ENCODE results near the gene ESR1. TPM values are rescaled to one million over a fixed set of nuclear protein-coding genes. Genes with fewer than 3 reads are reported as not detected.

The ESR1 gene
- total and polyA plus RNA-seq, 2 donors (not counting 1 experiment from before 2014, with no cell fraction given) = 0.06 to 0.50 TPM

- no peaks in the 10 kb centered on the region for H3K79me2 ChIP-seq (ENCODE audit: control insufficient read depth, insufficient read depth, low read length)
- no peak for TF ChIP-seq EZH2 (IDR thresholded peaks at IDR 0.05; ENCODE audit: low read length, missing control alignments)
- TF ChIP-seq, protein P1, sequence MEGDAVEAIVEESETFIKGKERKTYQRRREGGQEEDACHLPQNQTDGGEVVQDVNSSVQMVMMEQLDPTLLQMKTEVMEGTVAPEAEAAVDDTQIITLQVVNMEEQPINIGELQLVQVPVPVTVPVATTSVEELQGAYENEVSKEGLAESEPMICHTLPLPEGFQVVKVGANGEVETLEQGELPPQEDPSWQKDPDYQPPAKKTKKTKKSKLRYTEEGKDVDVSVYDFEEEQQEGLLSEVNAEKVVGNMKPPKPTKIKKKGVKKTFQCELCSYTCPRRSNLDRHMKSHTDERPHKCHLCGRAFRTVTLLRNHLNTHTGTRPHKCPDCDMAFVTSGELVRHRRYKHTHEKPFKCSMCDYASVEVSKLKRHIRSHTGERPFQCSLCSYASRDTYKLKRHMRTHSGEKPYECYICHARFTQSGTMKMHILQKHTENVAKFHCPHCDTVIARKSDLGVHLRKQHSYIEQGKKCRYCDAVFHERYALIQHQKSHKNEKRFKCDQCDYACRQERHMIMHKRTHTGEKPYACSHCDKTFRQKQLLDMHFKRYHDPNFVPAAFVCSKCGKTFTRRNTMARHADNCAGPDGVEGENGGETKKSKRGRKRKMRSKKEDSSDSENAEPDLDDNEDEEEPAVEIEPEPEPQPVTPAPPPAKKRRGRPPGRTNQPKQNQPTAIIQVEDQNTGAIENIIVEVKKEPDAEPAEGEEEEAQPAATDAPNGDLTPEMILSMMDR (conservative IDR thresholded peaks at IDR 0.05 in 1 of 2, IDR thresholded peaks at IDR 0.05 in 1 of 2; ENCODE audit: low read depth in 1 of 2, low read length in 2 of 2) = no peak
- H3K4me1 ChIP-seq (ENCODE audit: control insufficient read depth, extremely low read depth, insufficient read depth, low read length) = no peaks in the 10 kb centered on the region
- no peak overlapping the region for H3K9ac ChIP-seq (ENCODE audit: insufficient read depth, low read length)
- H3K36me3 ChIP-seq (ENCODE audit: control insufficient read depth, insufficient read depth, low read length) = no peaks in the 10 kb centered on the region
- no peak overlapping the region for H2AFZ ChIP-seq (ENCODE audit: low read length)
- H3K4me3 ChIP-seq (replicated peaks in 1 of 4; ENCODE audit: control extremely low read depth in 1 of 4, insufficient read depth in 1 of 4, low read depth in 3 of 4, low read length in 4 of 4) = no peak overlapping the region
- H3K27me3 ChIP-seq (ENCODE audit: control insufficient read depth, insufficient read depth, low read length) = no peaks in the 10 kb centered on the region
- no peaks in the 10 kb centered on the region for H3K9me3 ChIP-seq (ENCODE audit: control insufficient read depth, insufficient read depth, low read depth, low read length)
- H3K4me2 ChIP-seq (ENCODE audit: extremely low read depth, insufficient read depth, low read length) = no peak overlapping the region
- H4K20me1 ChIP-seq (ENCODE audit: control insufficient read depth, extremely low read depth, insufficient read depth, low read length) = no peaks in the 10 kb centered on the region
- no peak for DNase-seq (ENCODE audit: low read depth in 2 of 2)
- no peak overlapping the region for H3K27ac ChIP-seq (ENCODE audit: insufficient read depth, low read length)
Observed at GRCh38 chr6:152050451-152051195, 243.1 kb downstream of the ESR1 start.

DNA sequence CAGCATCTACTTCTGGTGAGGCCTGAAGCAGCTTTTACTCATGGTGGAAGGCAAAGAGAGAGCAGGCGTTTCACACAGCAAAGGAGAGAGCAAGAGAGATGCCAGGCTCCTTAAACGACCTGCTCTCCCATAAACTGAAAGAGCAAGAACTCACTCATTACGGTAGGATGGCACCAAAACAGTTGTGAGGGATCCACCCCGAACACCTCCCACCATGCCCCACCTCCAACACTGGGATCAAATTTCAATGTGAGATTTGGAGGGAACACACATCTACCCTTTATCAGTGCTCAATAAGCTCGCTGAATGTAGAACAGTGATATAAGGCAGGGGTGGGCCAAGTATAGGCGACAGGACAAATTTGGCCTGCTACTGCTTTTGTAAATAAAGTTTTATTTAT, 244.6 kb downstream of the ESR1 start:
- no peak overlapping the region for H3K27ac ChIP-seq (ENCODE audit: insufficient read depth, low read length)
- H3K27me3 ChIP-seq (ENCODE audit: control insufficient read depth, insufficient read depth, low read length) = no peaks in the 10 kb centered on the region
- no peak overlapping the region for H2AFZ ChIP-seq (ENCODE audit: low read length)
- no peaks in the 10 kb centered on the region for H4K20me1 ChIP-seq (ENCODE audit: control insufficient read depth, extremely low read depth, insufficient read depth, low read length)
- H3K9me3 ChIP-seq (ENCODE audit: control insufficient read depth, insufficient read depth, low read depth, low read length) = no peaks in the 10 kb centered on the region
- no peak overlapping the region for H3K9ac ChIP-seq (ENCODE audit: insufficient read depth, low read length)
- no peak for TF ChIP-seq EZH2 (IDR thresholded peaks at IDR 0.05; ENCODE audit: low read length, missing control alignments)
- TF ChIP-seq, protein P1 (conservative IDR thresholded peaks at IDR 0.05 in 1 of 2, IDR thresholded peaks at IDR 0.05 in 1 of 2; ENCODE audit: low read depth in 1 of 2, low read length in 2 of 2) = no peak
- no peaks in the 10 kb centered on the region for H3K79me2 ChIP-seq (ENCODE audit: control insufficient read depth, insufficient read depth, low read length)
- no peak overlapping the region for H3K4me3 ChIP-seq (replicated peaks in 1 of 4; ENCODE audit: control extremely low read depth in 1 of 4, insufficient read depth in 1 of 4, low read depth in 3 of 4, low read length in 4 of 4)
- no peaks in the 10 kb centered on the region for H3K4me1 ChIP-seq (ENCODE audit: control insufficient read depth, extremely low read depth, insufficient read depth, low read length)
- no peaks in the 10 kb centered on the region for H3K36me3 ChIP-seq (ENCODE audit: control insufficient read depth, insufficient read depth, low read length)
- DNase-seq (ENCODE audit: low read depth in 2 of 2) = no peak
- no peak overlapping the region for H3K4me2 ChIP-seq (ENCODE audit: extremely low read depth, insufficient read depth, low read length)

DNA sequence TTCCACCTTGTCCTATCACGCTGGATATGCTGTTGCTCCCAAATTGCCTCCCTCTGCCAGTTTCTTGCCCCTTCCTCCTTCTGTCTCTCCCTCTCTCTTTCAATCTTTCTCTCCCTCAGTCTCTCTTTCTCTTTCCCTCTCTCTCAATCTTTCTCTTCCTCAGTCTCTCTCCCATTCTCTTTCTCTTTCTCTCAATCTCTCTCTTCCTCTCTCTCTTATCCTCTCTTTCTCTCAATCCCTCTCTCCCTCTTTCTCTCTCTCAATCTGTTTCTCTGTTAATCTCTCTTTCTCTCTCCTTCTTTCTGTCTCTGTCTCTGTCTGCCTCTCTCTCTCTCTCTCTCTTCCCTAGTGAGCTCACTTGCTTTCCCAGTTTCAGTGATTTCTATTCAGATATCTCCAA, 245.8 kb downstream of the ESR1 start:
- TF ChIP-seq EZH2 (IDR thresholded peaks at IDR 0.05; ENCODE audit: low read length, missing control alignments) = no peak
- TF ChIP-seq, protein P1 (conservative IDR thresholded peaks at IDR 0.05 in 1 of 2, IDR thresholded peaks at IDR 0.05 in 1 of 2; ENCODE audit: low read depth in 1 of 2, low read length in 2 of 2) = no peak
- Histone ChIP-seq H3K36me3 (ENCODE audit: control insufficient read depth, insufficient read depth, low read length) (no peaks in the 10 kb centered on the region), H3K4me2 (ENCODE audit: extremely low read depth, insufficient read depth, low read length) (no peak overlapping the region), H3K79me2 (ENCODE audit: control insufficient read depth, insufficient read depth, low read length) (no peaks in the 10 kb centered on the region), H2AFZ (ENCODE audit: low read length) (no peak overlapping the region), H3K27ac (ENCODE audit: insufficient read depth, low read length) (no peak overlapping the region), H3K27me3 (ENCODE audit: control insufficient read depth, insufficient read depth, low read length) (no peaks in the 10 kb centered on the region), H3K9ac (ENCODE audit: insufficient read depth, low read length) (no peak overlapping the region), H3K4me3 (replicated peaks in 1 of 4; ENCODE audit: control extremely low read depth in 1 of 4, insufficient read depth in 1 of 4, low read depth in 3 of 4, low read length in 4 of 4) (no peak overlapping the region), H3K4me1 (ENCODE audit: control insufficient read depth, extremely low read depth, insufficient read depth, low read length) (no peaks in the 10 kb centered on the region), H3K9me3 (ENCODE audit: control insufficient read depth, insufficient read depth, low read depth, low read length) (no peaks in the 10 kb centered on the region), H4K20me1 (ENCODE audit: control insufficient read depth, extremely low read depth, insufficient read depth, low read length) (no peaks in the 10 kb centered on the region)
- DNase-seq (ENCODE audit: low read depth in 2 of 2) = no peak

Measured in fibroblast of lung (primary cell).